GM12878 (cell line): Measurements from ENCODE around the gene SUSD1.

Source experiments
- CEBPB ChIP-seq, 2 experiments: fragments of 150-350 bp in 1 of 2; IDR thresholded peaks; 2 replicates each; pipeline ENCODE4 v1.6.1; 2012 to 2014; ENCODE audit warnings: low read depth in 2 of 2, low read length in 2 of 2, borderline replicate concordance in 1 of 2, inconsistent platforms in 1 of 2
- EP300 ChIP-seq, 2 experiments: fragments of 150-350 bp in 1 of 2; IDR thresholded peaks; 2 replicates each; pipeline ENCODE4 v1.6.1; 2011 to 2012; ENCODE audit warnings: low read depth in 2 of 2, low read length in 2 of 2, borderline replicate concordance in 1 of 2, improper control_type of control experiment in 1 of 2, inconsistent platforms in 1 of 2; ENCODE audit not compliant: control insufficient read depth in 1 of 2
- EZH2 ChIP-seq: IDR thresholded peaks from 2 replicates; pipeline ENCODE4 v1.6.1; 2012; ENCODE audit warnings: low read depth, mild to moderate bottlenecking, control low read depth, inconsistent platforms, low read length, borderline replicate concordance; ENCODE audit not compliant: control insufficient read depth
- RCOR1 ChIP-seq: conservative IDR thresholded peaks from 2 replicates; pipeline ENCODE4 v1.6.1; 2012; ENCODE audit warnings: low read depth, low read length, improper control_type of control experiment
- SUZ12 ChIP-seq: fragments of 200-600 bp; sonication (generic); IDR thresholded peaks from one replicate; pipeline ENCODE4 v1.6.1; 2018; ENCODE audit warnings: antibody characterized with exemption, mild to moderate bottlenecking; ENCODE audit not compliant: unreplicated experiment
- ZBED1 ChIP-seq: IDR thresholded peaks from 2 replicates; pipeline ENCODE4 v1.6.1; 2016; ENCODE audit warnings: borderline replicate concordance
- TF ChIP-seq, protein P1 (sequence below), 3 experiments: IDR thresholded peaks in 2 of 3; conservative IDR thresholded peaks in 1 of 3; 2 replicates each; pipeline ENCODE4 v1.5.1; 2011; ENCODE audit warnings: low read depth in 3 of 3, low read length in 3 of 3, mild to moderate bottlenecking in 3 of 3, control low read depth in 2 of 3, moderate library complexity in 2 of 3, inconsistent platforms in 1 of 3, mixed read lengths in 1 of 3; ENCODE audit not compliant: control insufficient read depth in 2 of 3, insufficient read depth in 1 of 3; ENCODE audit errors: extremely low read depth in 1 of 3
- TF ChIP-seq, protein P2 (sequence below): fragments of 450-650 bp; formaldehyde crosslinking; IDR thresholded peaks from 2 replicates; pipeline ENCODE4 v1.5.0; 2022; ENCODE audit warnings: mild to moderate bottlenecking, missing genetic modification characterization
- TF ChIP-seq, protein P3 (sequence below): fragments of 450-650 bp; IDR thresholded peaks from 2 replicates; pipeline ENCODE4 v1.6.1; 2017; ENCODE audit warnings: mild to moderate bottlenecking

DNA sequence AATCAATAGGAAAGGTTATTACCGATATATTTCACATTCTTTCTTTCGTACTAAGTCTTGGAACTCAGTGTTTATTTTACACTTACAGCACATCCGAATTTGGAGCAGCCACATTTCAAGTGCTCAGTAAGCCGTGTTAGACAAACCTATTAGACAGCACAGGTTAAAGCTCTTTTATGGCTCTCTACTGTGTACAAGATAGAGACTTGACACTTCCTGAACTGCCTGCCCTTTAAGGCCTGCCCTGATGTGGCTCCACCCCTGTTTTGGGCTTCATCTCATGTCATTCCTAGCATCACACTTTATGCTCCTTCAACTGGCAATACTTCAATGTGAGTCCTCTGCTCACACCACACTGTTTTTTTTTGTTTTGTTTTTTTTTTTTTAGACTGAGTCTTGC lies 23.5 kb upstream of the SUSD1 start:
- TF ChIP-seq, protein P1, sequence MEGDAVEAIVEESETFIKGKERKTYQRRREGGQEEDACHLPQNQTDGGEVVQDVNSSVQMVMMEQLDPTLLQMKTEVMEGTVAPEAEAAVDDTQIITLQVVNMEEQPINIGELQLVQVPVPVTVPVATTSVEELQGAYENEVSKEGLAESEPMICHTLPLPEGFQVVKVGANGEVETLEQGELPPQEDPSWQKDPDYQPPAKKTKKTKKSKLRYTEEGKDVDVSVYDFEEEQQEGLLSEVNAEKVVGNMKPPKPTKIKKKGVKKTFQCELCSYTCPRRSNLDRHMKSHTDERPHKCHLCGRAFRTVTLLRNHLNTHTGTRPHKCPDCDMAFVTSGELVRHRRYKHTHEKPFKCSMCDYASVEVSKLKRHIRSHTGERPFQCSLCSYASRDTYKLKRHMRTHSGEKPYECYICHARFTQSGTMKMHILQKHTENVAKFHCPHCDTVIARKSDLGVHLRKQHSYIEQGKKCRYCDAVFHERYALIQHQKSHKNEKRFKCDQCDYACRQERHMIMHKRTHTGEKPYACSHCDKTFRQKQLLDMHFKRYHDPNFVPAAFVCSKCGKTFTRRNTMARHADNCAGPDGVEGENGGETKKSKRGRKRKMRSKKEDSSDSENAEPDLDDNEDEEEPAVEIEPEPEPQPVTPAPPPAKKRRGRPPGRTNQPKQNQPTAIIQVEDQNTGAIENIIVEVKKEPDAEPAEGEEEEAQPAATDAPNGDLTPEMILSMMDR (IDR thresholded peaks at IDR 0.05 in 2 of 3, conservative IDR thresholded peaks at IDR 0.05 in 1 of 3; ENCODE audit: control insufficient read depth in 2 of 3, extremely low read depth in 1 of 3, insufficient read depth in 1 of 3, low read depth in 3 of 3, low read length in 3 of 3): no peak
- TF ChIP-seq SUZ12 (no peak), RCOR1 (no peak), EP300 (IDR thresholded peaks at IDR 0.05; ENCODE audit: borderline replicate concordance in 1 of 2, control insufficient read depth in 1 of 2, low read depth in 2 of 2, low read length in 2 of 2) (no peak), ZBED1 (no peak), EZH2 (no peak), CEBPB (IDR thresholded peaks at IDR 0.05; ENCODE audit: borderline replicate concordance in 1 of 2, low read depth in 2 of 2, low read length in 2 of 2) (no peak)
- TF ChIP-seq, protein P2, sequence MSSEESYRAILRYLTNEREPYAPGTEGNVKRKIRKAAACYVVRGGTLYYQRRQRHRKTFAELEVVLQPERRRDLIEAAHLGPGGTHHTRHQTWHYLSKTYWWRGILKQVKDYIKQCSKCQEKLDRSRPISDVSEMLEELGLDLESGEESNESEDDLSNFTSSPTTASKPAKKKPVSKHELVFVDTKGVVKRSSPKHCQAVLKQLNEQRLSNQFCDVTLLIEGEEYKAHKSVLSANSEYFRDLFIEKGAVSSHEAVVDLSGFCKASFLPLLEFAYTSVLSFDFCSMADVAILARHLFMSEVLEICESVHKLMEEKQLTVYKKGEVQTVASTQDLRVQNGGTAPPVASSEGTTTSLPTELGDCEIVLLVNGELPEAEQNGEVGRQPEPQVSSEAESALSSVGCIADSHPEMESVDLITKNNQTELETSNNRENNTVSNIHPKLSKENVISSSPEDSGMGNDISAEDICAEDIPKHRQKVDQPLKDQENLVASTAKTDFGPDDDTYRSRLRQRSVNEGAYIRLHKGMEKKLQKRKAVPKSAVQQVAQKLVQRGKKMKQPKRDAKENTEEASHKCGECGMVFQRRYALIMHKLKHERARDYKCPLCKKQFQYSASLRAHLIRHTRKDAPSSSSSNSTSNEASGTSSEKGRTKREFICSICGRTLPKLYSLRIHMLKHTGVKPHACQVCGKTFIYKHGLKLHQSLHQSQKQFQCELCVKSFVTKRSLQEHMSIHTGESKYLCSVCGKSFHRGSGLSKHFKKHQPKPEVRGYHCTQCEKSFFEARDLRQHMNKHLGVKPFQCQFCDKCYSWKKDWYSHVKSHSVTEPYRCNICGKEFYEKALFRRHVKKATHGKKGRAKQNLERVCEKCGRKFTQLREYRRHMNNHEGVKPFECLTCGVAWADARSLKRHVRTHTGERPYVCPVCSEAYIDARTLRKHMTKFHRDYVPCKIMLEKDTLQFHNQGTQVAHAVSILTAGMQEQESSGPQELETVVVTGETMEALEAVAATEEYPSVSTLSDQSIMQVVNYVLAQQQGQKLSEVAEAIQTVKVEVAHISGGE (CRISPR knock-in tag): no peak
- TF ChIP-seq, protein P3, sequence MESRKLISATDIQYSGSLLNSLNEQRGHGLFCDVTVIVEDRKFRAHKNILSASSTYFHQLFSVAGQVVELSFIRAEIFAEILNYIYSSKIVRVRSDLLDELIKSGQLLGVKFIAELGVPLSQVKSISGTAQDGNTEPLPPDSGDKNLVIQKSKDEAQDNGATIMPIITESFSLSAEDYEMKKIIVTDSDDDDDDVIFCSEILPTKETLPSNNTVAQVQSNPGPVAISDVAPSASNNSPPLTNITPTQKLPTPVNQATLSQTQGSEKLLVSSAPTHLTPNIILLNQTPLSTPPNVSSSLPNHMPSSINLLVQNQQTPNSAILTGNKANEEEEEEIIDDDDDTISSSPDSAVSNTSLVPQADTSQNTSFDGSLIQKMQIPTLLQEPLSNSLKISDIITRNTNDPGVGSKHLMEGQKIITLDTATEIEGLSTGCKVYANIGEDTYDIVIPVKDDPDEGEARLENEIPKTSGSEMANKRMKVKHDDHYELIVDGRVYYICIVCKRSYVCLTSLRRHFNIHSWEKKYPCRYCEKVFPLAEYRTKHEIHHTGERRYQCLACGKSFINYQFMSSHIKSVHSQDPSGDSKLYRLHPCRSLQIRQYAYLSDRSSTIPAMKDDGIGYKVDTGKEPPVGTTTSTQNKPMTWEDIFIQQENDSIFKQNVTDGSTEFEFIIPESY: no peak
